Peyer's patch (tissue), 4 donors: ENCODE data around the gene ALDH4A1.

Experiments
- CTCF ChIP-seq, 6 experiments: fragments of 450-650 bp in 4 of 6; fragments of 200-600 bp in 2 of 6; sonication (generic) in 1 of 6; IDR thresholded peaks; one replicate each; pipeline ENCODE4 v1.5.1; 2017 to 2019; ENCODE audit warnings: antibody characterized with exemption in 6 of 6, mild to moderate bottlenecking in 3 of 6, moderate library complexity in 1 of 6
- POLR2A ChIP-seq, 2 donors: fragments of 450-650 bp; IDR thresholded peaks; one replicate each; pipeline ENCODE4 v1.5.1; 2017; ENCODE audit warnings: antibody characterized with exemption in 2 of 2, mild to moderate bottlenecking in 2 of 2, moderate library complexity in 2 of 2

- TF ChIP-seq CTCF (IDR thresholded peaks at IDR 0.05): no peak
- TF ChIP-seq POLR2A (IDR thresholded peaks at IDR 0.05): no peak
Measured at GRCh38 chr1:18903291-18903756, 969 bp upstream of the ALDH4A1 start.
